ENCODE data around the gene ODC1.
"Not testable (repeated sequence)": the region's sequence is repeated elsewhere in the genome, so short reads cannot be mapped to it uniquely, and the experiment has no call there.

ODC1 gene

DNA sequence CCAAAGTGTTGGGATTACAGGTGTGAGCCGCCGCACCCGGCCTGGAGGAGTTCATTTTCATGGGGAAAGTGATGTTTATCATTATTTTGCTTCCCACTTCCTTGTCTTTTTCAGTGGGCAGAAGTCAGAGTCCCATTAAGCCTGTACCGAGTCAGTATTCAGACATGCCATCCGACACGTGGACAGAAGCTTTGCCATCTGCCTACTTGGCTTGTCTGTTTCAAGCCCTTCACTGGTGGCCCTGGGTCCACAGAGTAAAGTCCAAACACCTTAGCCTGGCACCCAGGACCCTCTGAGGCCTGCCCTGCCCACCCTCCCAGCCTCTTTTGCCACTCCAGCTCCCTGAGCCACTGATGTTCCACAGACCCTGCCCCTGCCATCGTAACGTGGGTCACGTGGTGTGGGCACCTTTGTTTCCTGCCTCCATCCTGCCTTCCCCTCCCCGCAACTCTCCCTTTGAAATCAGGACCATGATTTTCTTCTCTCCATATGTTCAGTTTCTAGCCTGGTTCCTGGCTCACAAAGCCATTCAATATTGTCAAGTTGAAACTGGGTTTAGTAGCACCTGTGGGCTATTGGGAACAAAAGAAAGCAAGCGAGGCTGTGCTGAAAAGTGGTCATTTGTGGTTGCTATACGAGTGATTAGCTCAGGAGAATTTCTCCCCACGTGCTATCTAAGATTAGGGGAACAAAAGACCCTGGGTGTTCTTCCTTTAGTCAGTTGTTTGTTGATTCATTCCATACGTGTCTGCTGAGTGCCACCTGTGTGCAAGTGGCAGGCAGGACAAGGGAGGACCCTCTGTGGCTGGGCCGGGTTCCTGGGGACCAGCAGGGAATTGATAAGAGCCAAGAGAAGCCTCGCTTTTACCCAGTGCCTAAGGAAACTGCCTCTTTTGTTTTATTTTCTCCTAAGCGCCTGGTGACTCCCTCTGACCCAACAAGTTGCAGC is 5.1 kb upstream of the ODC1 start:
- no peak overlapping the region for H3K9ac ChIP-seq (ENCODE audit: low read depth, low read length)
- no peaks in the 10 kb centered on the region for H3K36me3 ChIP-seq (ENCODE audit: insufficient read depth, low read length)
- peaks cover 3% of the 10 kb centered on the region; the same call in 1 of the 2 replicates for H3K4me1 ChIP-seq (ENCODE audit: insufficient read depth, low read length)
- no peaks in the 10 kb centered on the region for H3K9me3 ChIP-seq (ENCODE audit: control insufficient read depth, insufficient read depth, low read length)

GRCh38 chr2:10452312-10452711 is 4.2 kb upstream of the ODC1 start:
- H3K4me1 ChIP-seq (ENCODE audit: insufficient read depth, low read length) = peaks cover 3% of the 10 kb centered on the region; the same call in 1 of the 2 replicates
- no peaks in the 10 kb centered on the region for H3K9me3 ChIP-seq (ENCODE audit: control insufficient read depth, insufficient read depth, low read length)
- no peaks in the 10 kb centered on the region for H3K36me3 ChIP-seq (ENCODE audit: insufficient read depth, low read length)
- no peak overlapping the region for H3K9ac ChIP-seq (ENCODE audit: low read depth, low read length)

DNA sequence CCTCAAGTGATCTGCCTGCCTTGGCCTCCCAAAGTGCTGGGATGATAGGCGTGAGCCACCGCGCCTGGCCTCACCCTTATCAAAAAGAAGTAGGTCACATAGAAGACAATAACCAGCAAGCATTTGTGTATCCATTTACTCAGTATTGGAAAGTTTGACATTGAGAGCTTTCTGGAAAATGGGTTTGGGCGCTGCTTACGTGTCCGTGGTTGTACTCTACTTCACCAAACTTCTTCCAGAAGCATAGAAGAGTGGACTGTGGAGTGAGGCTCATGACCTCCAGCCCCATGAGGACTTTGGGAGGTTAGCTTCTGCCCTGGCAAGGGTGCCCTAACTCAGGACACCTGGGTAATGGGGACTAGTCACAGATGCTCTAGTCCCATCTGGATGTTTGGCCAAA is 3.7 kb upstream of the ODC1 start:
- Histone ChIP-seq H3K4me1 (ENCODE audit: insufficient read depth, low read length) (peaks cover 3% of the 10 kb centered on the region; the same call in 1 of the 2 replicates), H3K9ac (ENCODE audit: low read depth, low read length) (no peak overlapping the region), H3K36me3 (ENCODE audit: insufficient read depth, low read length) (no peaks in the 10 kb centered on the region), H3K9me3 (ENCODE audit: control insufficient read depth, insufficient read depth, low read length) (no peaks in the 10 kb centered on the region)

- H3K9ac ChIP-seq (ENCODE audit: low read depth, low read length) = peak overlapping the region; percentile 67; the same call in 1 of the 2 replicates
- peaks cover 8% of the 10 kb centered on the region; the same call in 1 of the 2 replicates for H3K4me1 ChIP-seq (ENCODE audit: insufficient read depth, low read length)
- H3K9me3 ChIP-seq (ENCODE audit: control insufficient read depth, insufficient read depth, low read length) = no peaks in the 10 kb centered on the region
- no peaks in the 10 kb centered on the region for H3K36me3 ChIP-seq (ENCODE audit: insufficient read depth, low read length)
Measured at GRCh38 chr2:10449838-10450691, 1.9 kb upstream of the ODC1 start.

DNA sequence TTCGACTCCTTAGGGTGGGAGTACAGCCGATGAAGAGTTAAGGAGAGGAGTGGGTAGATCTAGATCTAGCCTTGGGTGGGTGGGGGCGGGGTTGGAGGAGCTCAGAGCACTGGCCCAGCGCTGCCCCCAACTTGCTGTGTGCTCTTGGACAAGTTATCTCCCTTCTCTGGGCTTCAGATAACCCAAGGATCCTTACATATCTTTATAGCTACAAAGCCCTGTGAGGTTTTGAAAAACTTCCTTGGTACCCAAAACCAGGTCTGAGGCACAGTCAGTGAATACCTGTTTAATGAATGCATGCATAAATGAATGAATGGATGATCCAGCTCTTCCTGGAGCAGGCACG is 1.3 kb upstream of the ODC1 start:
- peaks cover 2% of the 10 kb centered on the region; the same call in 1 of the 2 replicates for H3K36me3 ChIP-seq (ENCODE audit: insufficient read depth, low read length)
- H3K9me3 ChIP-seq (ENCODE audit: control insufficient read depth, insufficient read depth, low read length) = no peaks in the 10 kb centered on the region
- peaks cover 8% of the 10 kb centered on the region; the same call in 1 of the 2 replicates for H3K4me1 ChIP-seq (ENCODE audit: insufficient read depth, low read length)
- H3K9ac ChIP-seq (ENCODE audit: low read depth, low read length) = peak overlapping the region; percentile 67; the same call in 1 of the 2 replicates

DNA sequence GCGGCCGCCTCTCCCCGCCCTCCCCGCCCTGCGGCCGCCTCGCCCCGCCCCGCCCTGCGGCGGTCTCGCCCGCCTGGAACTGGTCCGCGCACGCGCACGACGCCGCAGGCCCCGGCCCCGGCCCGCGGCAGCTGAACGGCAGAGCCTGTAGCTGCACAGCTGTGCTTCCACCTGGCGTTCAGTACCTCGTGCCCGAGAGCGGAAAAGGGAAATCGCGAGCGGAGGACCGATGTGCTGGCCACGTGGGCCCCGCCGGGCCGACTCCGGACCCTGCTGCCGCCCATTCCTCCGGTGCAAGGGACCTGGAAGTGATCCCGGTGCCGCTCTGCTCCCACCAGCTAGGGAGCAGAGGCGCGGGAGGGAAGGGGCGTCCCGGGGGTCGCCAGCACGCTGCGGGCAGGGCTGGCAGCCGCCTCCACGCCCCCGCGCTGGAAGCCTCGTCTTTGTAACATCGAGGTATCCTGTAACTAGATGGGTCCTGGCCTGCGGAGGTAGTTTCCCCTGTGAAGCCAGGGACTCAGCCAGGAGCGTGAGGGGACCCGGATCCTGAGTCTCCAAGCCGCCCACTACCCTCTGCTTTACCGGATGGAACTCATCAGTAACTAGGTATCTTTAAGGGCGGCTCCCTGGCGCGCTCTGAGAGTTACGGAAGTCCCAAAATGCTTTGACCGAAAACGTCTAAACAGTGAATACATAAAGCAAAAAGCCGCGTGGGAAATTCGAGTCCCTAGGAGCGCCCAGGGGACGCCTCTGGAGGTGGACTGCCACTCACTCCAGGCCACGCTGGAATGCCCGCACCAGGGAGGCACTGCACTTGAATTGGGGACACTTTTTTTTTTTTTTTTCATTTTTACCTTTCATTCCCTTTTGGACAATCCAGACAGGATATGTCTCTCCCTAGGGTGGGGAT is 704 bp upstream of the ODC1 start:
- Histone ChIP-seq H3K36me3 (ENCODE audit: insufficient read depth, low read length) (peaks cover 6% of the 10 kb centered on the region), H3K4me1 (ENCODE audit: insufficient read depth, low read length) (peaks cover 8% of the 10 kb centered on the region; the same call in 1 of the 2 replicates), H3K9ac (ENCODE audit: low read depth, low read length) (peak overlapping the region; percentile 67), H3K9me3 (ENCODE audit: control insufficient read depth, insufficient read depth, low read length) (no peaks in the 10 kb centered on the region)

GRCh38 chr2:10447300-10447894 is 730 bp downstream of the ODC1 start:
- H3K9ac ChIP-seq (ENCODE audit: low read depth, low read length) = peak overlapping the region; percentile 62
- H3K4me1 ChIP-seq (ENCODE audit: insufficient read depth, low read length) = peaks cover 8% of the 10 kb centered on the region; the same call in 1 of the 2 replicates
- no peaks in the 10 kb centered on the region for H3K9me3 ChIP-seq (ENCODE audit: control insufficient read depth, insufficient read depth, low read length)
- H3K36me3 ChIP-seq (ENCODE audit: insufficient read depth, low read length) = peaks cover 18% of the 10 kb centered on the region

DNA sequence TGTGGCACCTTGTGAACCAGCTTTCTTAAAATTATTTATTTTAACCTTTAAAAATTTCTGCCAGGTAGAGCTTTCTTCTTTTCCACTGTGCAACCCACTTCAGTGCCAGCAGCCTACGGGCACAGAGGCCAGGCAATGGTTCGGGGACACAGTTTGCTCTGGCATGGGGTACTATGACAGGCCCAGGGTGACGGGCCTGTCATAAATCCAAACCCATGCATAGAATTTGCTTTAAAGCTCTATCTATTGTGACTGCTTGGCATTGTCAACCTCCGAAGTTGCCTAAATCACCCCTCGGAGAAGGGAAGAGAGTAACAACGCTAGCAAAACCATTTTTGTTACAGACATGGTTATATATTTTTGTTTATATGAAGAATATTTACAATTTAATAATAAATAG is 1.5 kb downstream of the ODC1 start:
- Histone ChIP-seq H3K4me1 (ENCODE audit: insufficient read depth, low read length) (peaks cover 8% of the 10 kb centered on the region; the same call in 1 of the 2 replicates), H3K9ac (ENCODE audit: low read depth, low read length) (peak overlapping the region; percentile 62; the same call in 1 of the 2 replicates), H3K9me3 (ENCODE audit: control insufficient read depth, insufficient read depth, low read length) (no peaks in the 10 kb centered on the region), H3K36me3 (ENCODE audit: insufficient read depth, low read length) (peaks cover 22% of the 10 kb centered on the region)

DNA sequence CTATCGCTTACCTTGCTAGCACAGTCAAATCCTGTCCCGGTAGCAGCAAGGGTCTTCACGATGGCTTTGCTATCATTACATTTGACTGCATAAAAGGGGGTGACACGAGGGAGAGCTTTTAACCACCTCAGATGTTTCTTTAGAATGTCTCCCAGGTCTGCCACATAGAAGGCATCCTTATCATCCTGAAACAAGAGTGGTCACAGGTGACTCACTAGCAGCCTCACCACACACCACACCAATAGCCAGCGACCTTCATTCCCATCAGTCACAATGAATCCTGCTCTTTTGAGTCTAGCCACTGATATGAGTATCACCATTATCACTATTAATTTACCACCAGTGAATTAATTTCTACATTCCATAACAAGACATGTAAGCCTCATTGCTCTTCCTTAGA is 3.7 kb downstream of the ODC1 start:
- no peak overlapping the region for H3K9ac ChIP-seq (ENCODE audit: low read depth, low read length)
- H3K9me3 ChIP-seq (ENCODE audit: control insufficient read depth, insufficient read depth, low read length) = no peaks in the 10 kb centered on the region
- H3K4me1 ChIP-seq (ENCODE audit: insufficient read depth, low read length) = peaks cover 5% of the 10 kb centered on the region; the same call in 1 of the 2 replicates
- H3K36me3 ChIP-seq (ENCODE audit: insufficient read depth, low read length) = peaks cover 22% of the 10 kb centered on the region

- H3K36me3 ChIP-seq (ENCODE audit: insufficient read depth, low read length) = peaks cover 22% of the 10 kb centered on the region
Measured at GRCh38 chr2:10442469-10443126, 5.5 kb downstream of the ODC1 start.

DNA sequence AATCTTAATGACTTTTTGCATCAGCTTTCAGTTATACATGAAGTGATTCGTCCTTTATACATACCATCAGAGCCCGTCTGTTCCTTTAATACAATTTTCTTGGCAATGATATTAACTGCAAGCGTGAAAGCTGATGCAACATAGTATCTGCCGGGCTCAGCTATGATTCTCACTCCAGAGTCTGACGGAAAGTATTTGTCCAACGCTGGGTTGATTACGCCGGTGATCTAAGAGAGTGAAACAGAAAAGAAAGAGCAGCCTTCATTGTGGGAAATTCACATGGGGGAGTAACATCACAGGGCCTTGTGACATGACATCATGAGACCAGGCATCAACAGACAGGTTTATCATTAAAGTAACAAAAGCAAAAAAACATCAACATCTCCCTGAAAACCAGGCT is 6.2 kb downstream of the ODC1 start:
- no peaks in the 10 kb centered on the region for H3K9me3 ChIP-seq (ENCODE audit: control insufficient read depth, insufficient read depth, low read length)
- peaks cover 22% of the 10 kb centered on the region for H3K36me3 ChIP-seq (ENCODE audit: insufficient read depth, low read length)
- no peak overlapping the region for H3K9ac ChIP-seq (ENCODE audit: low read depth, low read length)
- H3K4me1 ChIP-seq (ENCODE audit: insufficient read depth, low read length) = peaks cover 5% of the 10 kb centered on the region; the same call in 1 of the 2 replicates

More at GRCh38 chr2:10442469-10443126, 5.5 kb downstream of the ODC1 start:
- not testable (repeated sequence) for H3K4me1 ChIP-seq (ENCODE audit: insufficient read depth, low read length); H3K9me3 ChIP-seq (ENCODE audit: control insufficient read depth, insufficient read depth, low read length); H3K9ac ChIP-seq (ENCODE audit: low read depth, low read length)

GRCh38 chr2:10440736-10441135 is 7.4 kb downstream of the ODC1 start:
- Histone ChIP-seq H3K9me3 (ENCODE audit: control insufficient read depth, insufficient read depth, low read length) (no peaks in the 10 kb centered on the region), H3K4me1 (ENCODE audit: insufficient read depth, low read length) (no peaks in the 10 kb centered on the region), H3K36me3 (ENCODE audit: insufficient read depth, low read length) (peaks cover 22% of the 10 kb centered on the region), H3K9ac (ENCODE audit: low read depth, low read length) (no peak overlapping the region)

GRCh38 chr2:10439971-10440370 is 8.2 kb downstream of the ODC1 start:
- H3K36me3 ChIP-seq (ENCODE audit: insufficient read depth, low read length) = peaks cover 22% of the 10 kb centered on the region
- no peaks in the 10 kb centered on the region for H3K9me3 ChIP-seq (ENCODE audit: control insufficient read depth, insufficient read depth, low read length)
- H3K9ac ChIP-seq (ENCODE audit: low read depth, low read length) = no peak overlapping the region

More at GRCh38 chr2:10439971-10440370, 8.2 kb downstream of the ODC1 start:
- H3K4me1 ChIP-seq (ENCODE audit: insufficient read depth, low read length) = no peaks in the 10 kb centered on the region

Measured in ES-I3 (cell line).